ENCODE results near the gene ATRIP. TPM values are rescaled to one million over a fixed set of nuclear protein-coding genes. Genes with fewer than 3 reads are reported as not detected.

Gene ATRIP
- total RNA-seq, 2 donors from 2014 or later: 11.7 to 16.1 TPM

- Histone ChIP-seq H3K4me3 (ENCODE audit: low read length) (no peak overlapping the region), H3K27ac (ENCODE audit: low read depth, low read length) (no peak overlapping the region), H3K36me3 (ENCODE audit: control insufficient read depth, insufficient read depth, low read length) (peaks cover 39% of the 10 kb centered on the region), H3K9ac (ENCODE audit: extremely low read depth, low read length, poor library complexity, severe bottlenecking) (no peak overlapping the region), H3K27me3 (ENCODE audit: control insufficient read depth, insufficient read depth, low read length, poor library complexity, severe bottlenecking) (no peaks in the 10 kb centered on the region), H3K9me3 (ENCODE audit: control insufficient read depth, low read length) (no peaks in the 10 kb centered on the region), H3K4me1 (ENCODE audit: control insufficient read depth, insufficient read depth, low read length) (no peaks in the 10 kb centered on the region)
- Mint-ChIP-seq H3K36me3 (ENCODE audit: low read depth) (peaks cover 61% of the 10 kb centered on the region), H3K9me3 (no peaks in the 10 kb centered on the region), H3K4me3 (no peak overlapping the region), H3K27ac (no peak overlapping the region), H3K4me1 (no peaks in the 10 kb centered on the region), H3K27me3 (ENCODE audit: insufficient read depth) (no peaks in the 10 kb centered on the region)
- no peak for DNase-seq
- TF ChIP-seq, protein P1, sequence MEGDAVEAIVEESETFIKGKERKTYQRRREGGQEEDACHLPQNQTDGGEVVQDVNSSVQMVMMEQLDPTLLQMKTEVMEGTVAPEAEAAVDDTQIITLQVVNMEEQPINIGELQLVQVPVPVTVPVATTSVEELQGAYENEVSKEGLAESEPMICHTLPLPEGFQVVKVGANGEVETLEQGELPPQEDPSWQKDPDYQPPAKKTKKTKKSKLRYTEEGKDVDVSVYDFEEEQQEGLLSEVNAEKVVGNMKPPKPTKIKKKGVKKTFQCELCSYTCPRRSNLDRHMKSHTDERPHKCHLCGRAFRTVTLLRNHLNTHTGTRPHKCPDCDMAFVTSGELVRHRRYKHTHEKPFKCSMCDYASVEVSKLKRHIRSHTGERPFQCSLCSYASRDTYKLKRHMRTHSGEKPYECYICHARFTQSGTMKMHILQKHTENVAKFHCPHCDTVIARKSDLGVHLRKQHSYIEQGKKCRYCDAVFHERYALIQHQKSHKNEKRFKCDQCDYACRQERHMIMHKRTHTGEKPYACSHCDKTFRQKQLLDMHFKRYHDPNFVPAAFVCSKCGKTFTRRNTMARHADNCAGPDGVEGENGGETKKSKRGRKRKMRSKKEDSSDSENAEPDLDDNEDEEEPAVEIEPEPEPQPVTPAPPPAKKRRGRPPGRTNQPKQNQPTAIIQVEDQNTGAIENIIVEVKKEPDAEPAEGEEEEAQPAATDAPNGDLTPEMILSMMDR (conservative IDR thresholded peaks at IDR 0.05): no peak
- 94 to 97% methylated on average over 8 to 17 of the region's 17 CpGs for WGBS, 2 experiments (ENCODE audit: insufficient coverage in 1 of 2, insufficient read length in 1 of 2)
Measured at GRCh38 chr3:48418140-48418539, 28.4 kb upstream of the ATRIP start.

GRCh38 chr3:48418651-48419050, 27.9 kb upstream of the ATRIP start:
- Histone ChIP-seq H3K27ac (ENCODE audit: low read depth, low read length) (no peak overlapping the region), H3K9ac (ENCODE audit: extremely low read depth, low read length, poor library complexity, severe bottlenecking) (no peak overlapping the region), H3K4me1 (ENCODE audit: control insufficient read depth, insufficient read depth, low read length) (no peaks in the 10 kb centered on the region), H3K27me3 (ENCODE audit: control insufficient read depth, insufficient read depth, low read length, poor library complexity, severe bottlenecking) (no peaks in the 10 kb centered on the region), H3K36me3 (ENCODE audit: control insufficient read depth, insufficient read depth, low read length) (peaks cover 34% of the 10 kb centered on the region), H3K4me3 (ENCODE audit: low read length) (no peak overlapping the region), H3K9me3 (ENCODE audit: control insufficient read depth, low read length) (no peaks in the 10 kb centered on the region)
- DNase-seq: no peak
- H3K9me3 Mint-ChIP-seq: no peaks in the 10 kb centered on the region
- H3K4me3 Mint-ChIP-seq: no peak overlapping the region
- H3K27me3 Mint-ChIP-seq (ENCODE audit: insufficient read depth): no peaks in the 10 kb centered on the region
- 92 to 94% methylated on average over 6 to 9 of the region's 9 CpGs for WGBS, 2 experiments (ENCODE audit: insufficient coverage in 1 of 2, insufficient read length in 1 of 2)
- peaks cover 57% of the 10 kb centered on the region for H3K36me3 Mint-ChIP-seq (ENCODE audit: low read depth)
- no peaks in the 10 kb centered on the region for H3K4me1 Mint-ChIP-seq
- TF ChIP-seq, protein P1 (conservative IDR thresholded peaks at IDR 0.05): no peak
- no peak overlapping the region for H3K27ac Mint-ChIP-seq

DNA sequence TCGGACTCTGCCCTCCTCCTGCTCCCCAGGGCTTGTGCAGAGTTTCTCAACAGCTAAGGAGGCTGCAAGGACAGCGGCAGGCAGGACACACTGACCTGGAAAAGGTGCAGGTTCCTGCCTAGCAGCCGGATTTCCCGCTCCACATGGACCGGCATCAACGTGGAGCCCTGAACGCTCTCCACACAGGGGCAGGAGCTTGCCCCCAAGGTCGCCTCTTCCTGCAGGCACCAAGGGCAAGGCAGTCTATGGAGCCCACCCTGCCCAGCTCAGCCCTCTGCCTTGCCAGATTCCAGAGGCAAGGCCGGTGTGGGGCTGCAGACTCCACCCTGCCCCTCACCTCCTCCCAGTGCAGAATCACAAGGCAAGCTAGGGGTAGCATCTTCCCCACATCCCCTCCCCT, 27.4 kb upstream of the ATRIP start:
- no peak for DNase-seq
- no peak overlapping the region for H3K9ac ChIP-seq (ENCODE audit: extremely low read depth, low read length, poor library complexity, severe bottlenecking)
- Mint-ChIP-seq H3K4me3 (no peak overlapping the region), H3K4me1 (no peaks in the 10 kb centered on the region), H3K9me3 (no peaks in the 10 kb centered on the region), H3K27me3 (ENCODE audit: insufficient read depth) (no peaks in the 10 kb centered on the region), H3K36me3 (ENCODE audit: low read depth) (peaks cover 53% of the 10 kb centered on the region), H3K27ac (no peak overlapping the region)
- WGBS, 2 experiments (ENCODE audit: insufficient coverage in 1 of 2, insufficient read length in 1 of 2): 94 to 97% methylated on average over 6 to 9 of the region's 9 CpGs
- TF ChIP-seq, protein P1 (conservative IDR thresholded peaks at IDR 0.05): no peak
- no peaks in the 10 kb centered on the region for H3K9me3 ChIP-seq (ENCODE audit: control insufficient read depth, low read length)
- H3K36me3 ChIP-seq (ENCODE audit: control insufficient read depth, insufficient read depth, low read length): peaks cover 29% of the 10 kb centered on the region
- no peak overlapping the region for H3K4me3 ChIP-seq (ENCODE audit: low read length)
- H3K4me1 ChIP-seq (ENCODE audit: control insufficient read depth, insufficient read depth, low read length): no peaks in the 10 kb centered on the region
- H3K27me3 ChIP-seq (ENCODE audit: control insufficient read depth, insufficient read depth, low read length, poor library complexity, severe bottlenecking): no peaks in the 10 kb centered on the region
- H3K27ac ChIP-seq (ENCODE audit: low read depth, low read length): no peak overlapping the region
